Neural cell (in vitro differentiated cells): ENCODE measurements around the gene MYLK3. TPM values are rescaled to one million over a fixed set of nuclear protein-coding genes. Genes with fewer than 3 reads are reported as not detected.
A peak's percentile ranks its signal among the peaks of the same experiment; 100 is the strongest.

Experiments
- H2AFZ ChIP-seq: fragments of 200-600, 300-800 bp; sonication (generic), shearing (Covaris generic); 2 replicates; pipeline ENCODE4 v1.6.0; 2014; ENCODE audit warnings: low read depth, mild to moderate bottlenecking, antibody characterized with exemption, low read length, moderate library complexity
- H3F3A ChIP-seq: fragments of 200-600 bp; shearing (Covaris generic); 2 replicates; pipeline ENCODE4 v1.6.1; 2016; ENCODE audit warnings: mild to moderate bottlenecking, moderate library complexity, mixed read lengths, antibody characterized with exemption, low read length; ENCODE audit not compliant: insufficient read depth, poor library complexity, severe bottlenecking
- H3K27ac ChIP-seq: fragments of 200-600, 300-800 bp; sonication (generic), shearing (Covaris generic); 2 replicates; pipeline ENCODE4 v1.5.1; 2014; ENCODE audit warnings: mild to moderate bottlenecking, low read length, moderate library complexity
- H3K27me3 ChIP-seq: fragments of 300-800, 200-600 bp; sonication (generic), shearing (Covaris generic); 2 replicates; pipeline ENCODE4 v1.6.0; 2014; ENCODE audit warnings: mild to moderate bottlenecking, low read depth, low read length, moderate library complexity; ENCODE audit not compliant: insufficient read depth
- H3K36me3 ChIP-seq: fragments of 300-800, 200-600 bp; sonication (generic), shearing (Covaris generic); 2 replicates; pipeline ENCODE4 v1.5.1; 2014; ENCODE audit warnings: mild to moderate bottlenecking, antibody characterized with exemption, low read length, moderate library complexity; ENCODE audit not compliant: insufficient read depth
- H3K4me2 ChIP-seq: fragments of 300-800, 200-600 bp; sonication (generic), shearing (Covaris generic); 2 replicates; pipeline ENCODE4 v1.6.0; 2014; ENCODE audit warnings: mild to moderate bottlenecking, low read length
- H3K4me3 ChIP-seq: fragments of 300-800, 200-600 bp; sonication (generic), shearing (Covaris generic); 2 replicates; pipeline ENCODE4 v1.5.1; 2014; ENCODE audit warnings: mild to moderate bottlenecking, low read length, moderate library complexity
- H3K79me2 ChIP-seq: fragments of 200-600 bp; shearing (Covaris generic); replicated peaks from 2 replicates; pipeline ENCODE4 v1.6.0; 2014; ENCODE audit warnings: mild to moderate bottlenecking, low read length, moderate library complexity; ENCODE audit not compliant: insufficient read depth
- H3K9ac ChIP-seq: fragments of 300-800, 200-600 bp; sonication (generic), shearing (Covaris generic); 2 replicates; pipeline ENCODE4 v1.6.1; 2016; ENCODE audit warnings: mild to moderate bottlenecking, low read length, mixed read lengths
- H3K9me2 ChIP-seq: fragments of 200-600 bp; shearing (Covaris generic); 2 replicates; pipeline ENCODE4 v1.6.1; 2016; ENCODE audit warnings: mild to moderate bottlenecking, low read length, mixed read lengths; ENCODE audit not compliant: insufficient read depth
- H3K9me3 ChIP-seq: fragments of 200-600, 300-800 bp; sonication (generic), shearing (Covaris generic); 2 replicates; pipeline ENCODE4 v1.6.1; 2016; ENCODE audit warnings: mild to moderate bottlenecking, mixed run types, low read length, moderate library complexity, mixed read lengths
- H4K20me1 ChIP-seq: fragments of 200-600 bp; shearing (Covaris generic); 2 replicates; pipeline ENCODE4 v1.6.1; 2016; ENCODE audit warnings: mild to moderate bottlenecking, mixed run types; ENCODE audit not compliant: insufficient read depth
- CTCF ChIP-seq: fragments of 450-650 bp; IDR thresholded peaks from 2 replicates; pipeline ENCODE4 v1.5.1; 2014; ENCODE audit warnings: antibody characterized with exemption, mild to moderate bottlenecking, moderate library complexity; ENCODE audit not compliant: poor library complexity, severe bottlenecking
- EP300 ChIP-seq: fragments of 450-650 bp; conservative IDR thresholded peaks from 2 replicates; pipeline ENCODE4 v1.6.1; 2014; ENCODE audit warnings: antibody characterized with exemption, mild to moderate bottlenecking, moderate library complexity; ENCODE audit not compliant: poor library complexity, severe bottlenecking
- EZH2 ChIP-seq: fragments of 200-600, 300-800 bp; shearing (Covaris generic), sonication (generic); IDR thresholded peaks from 2 replicates; pipeline ENCODE4 v1.6.1; 2014; ENCODE audit warnings: antibody characterized with exemption, low read length, borderline replicate concordance, mild to moderate bottlenecking; ENCODE audit not compliant: insufficient read depth, poor library complexity, severe bottlenecking
- MXI1 ChIP-seq: fragments of 450-650 bp; conservative IDR thresholded peaks from 2 replicates; pipeline ENCODE4 v1.6.1; 2014; ENCODE audit warnings: antibody characterized with exemption, mild to moderate bottlenecking; ENCODE audit not compliant: poor library complexity, severe bottlenecking
- POLR2AphosphoS5 ChIP-seq: IDR thresholded peaks from 2 replicates; pipeline ENCODE4 v1.6.1; 2012
- RAD21 ChIP-seq: fragments of 450-650 bp; conservative IDR thresholded peaks from 2 replicates; pipeline ENCODE4 v1.6.1; 2014; ENCODE audit warnings: antibody characterized with exemption, mild to moderate bottlenecking, moderate library complexity
- REST ChIP-seq: IDR thresholded peaks from 2 replicates; pipeline ENCODE4 v1.6.1; 2012; ENCODE audit warnings: borderline replicate concordance
- SMC3 ChIP-seq: fragments of 450-650 bp; conservative IDR thresholded peaks from 2 replicates; pipeline ENCODE4 v1.6.1; 2014; ENCODE audit warnings: antibody characterized with exemption, mild to moderate bottlenecking, moderate library complexity; ENCODE audit not compliant: poor library complexity
- TAF1 ChIP-seq: IDR thresholded peaks from 2 replicates; pipeline ENCODE4 v1.6.1; 2012; ENCODE audit warnings: low read depth
- polyA plus RNA-seq: library from polyadenylated mRNA; depleted of rRNA; stranded (reverse); fragments of >200 nt; gene quantifications from 2 replicates; pipeline ENCODE4 v1.2.3, GENCODE V29; 2014

MYLK3 gene
- polyA plus RNA-seq, 1 donor from 2014 or later: 0.07 TPM

GRCh38 chr16:46790599-46791270 is 42.6 kb upstream of the MYLK3 start:
- TF ChIP-seq TAF1: no peak
- TF ChIP-seq SMC3: no peak
- TF ChIP-seq EZH2: no peak
- Histone ChIP-seq H3K36me3 (no peaks in the 10 kb centered on the region), H3F3A (no peaks in the 10 kb centered on the region), H2AFZ (no peak overlapping the region), H4K20me1 (no peaks in the 10 kb centered on the region), H3K9me2 (no peaks in the 10 kb centered on the region), H3K9ac (peak overlapping the region; percentile 56), H3K4me3 (peak overlapping the region; percentile 66), H3K4me2 (no peak overlapping the region), H3K27ac (no peak overlapping the region), H3K27me3 (no peaks in the 10 kb centered on the region), H3K9me3 (no peaks in the 10 kb centered on the region), H3K79me2 (no peaks in the 10 kb centered on the region)

DNA sequence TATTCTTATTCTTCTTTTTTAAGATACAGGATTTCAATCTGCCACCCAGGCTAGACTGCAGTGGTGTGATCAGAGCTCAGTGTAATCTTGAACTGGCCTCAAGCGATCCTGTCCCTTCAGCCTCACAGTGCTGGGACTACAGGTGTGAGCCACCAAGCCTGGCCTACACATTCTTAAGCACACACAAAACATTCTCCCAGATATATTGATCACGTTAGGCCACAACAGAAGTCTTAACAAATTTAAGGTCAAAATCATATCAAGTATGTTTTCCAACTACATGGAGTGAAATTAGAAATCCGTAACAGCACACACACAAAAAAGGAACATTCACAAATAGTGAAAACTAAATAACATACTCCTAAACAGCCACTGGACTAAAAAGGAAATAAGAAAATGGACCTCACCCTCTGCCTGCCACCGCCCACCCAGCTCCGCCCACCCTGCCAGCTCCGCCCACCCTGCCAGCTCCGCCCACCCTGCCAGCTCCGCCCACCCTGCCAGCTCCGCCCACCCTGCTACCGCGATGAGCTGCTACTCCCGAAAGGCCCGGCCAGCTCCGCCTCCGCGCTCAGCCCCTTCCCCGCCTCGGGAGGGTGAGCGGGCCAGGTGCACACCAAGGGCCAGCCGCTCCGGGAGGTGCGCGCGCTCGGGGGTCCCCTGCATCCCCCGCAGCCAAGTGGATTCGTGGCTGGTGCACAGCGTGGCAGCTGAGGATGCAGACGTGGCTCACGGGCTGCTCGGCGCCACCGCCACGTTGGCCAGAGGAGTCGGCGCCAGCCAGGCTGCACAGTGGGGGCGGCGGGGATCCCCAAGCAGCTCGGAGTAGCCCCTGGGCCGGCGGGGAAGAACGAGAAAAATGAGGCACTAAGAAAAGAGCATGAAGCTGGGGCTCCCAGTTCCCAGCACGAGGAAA is 41.6 kb upstream of the MYLK3 start:
- Histone ChIP-seq H3K9ac (peak overlapping the region; percentile 56), H3K9me2 (no peaks in the 10 kb centered on the region), H3F3A (no peaks in the 10 kb centered on the region), H3K27me3 (no peaks in the 10 kb centered on the region), H3K4me2 (no peak overlapping the region), H4K20me1 (no peaks in the 10 kb centered on the region), H3K36me3 (no peaks in the 10 kb centered on the region), H3K4me3 (peak overlapping the region; percentile 66), H3K9me3 (no peaks in the 10 kb centered on the region), H3K79me2 (no peaks in the 10 kb centered on the region), H3K27ac (no peak overlapping the region), H2AFZ (no peak overlapping the region)
- peak; percentile 31 for TF ChIP-seq POLR2AphosphoS5
- no peak for TF ChIP-seq TAF1
- TF ChIP-seq RAD21: no peak

DNA sequence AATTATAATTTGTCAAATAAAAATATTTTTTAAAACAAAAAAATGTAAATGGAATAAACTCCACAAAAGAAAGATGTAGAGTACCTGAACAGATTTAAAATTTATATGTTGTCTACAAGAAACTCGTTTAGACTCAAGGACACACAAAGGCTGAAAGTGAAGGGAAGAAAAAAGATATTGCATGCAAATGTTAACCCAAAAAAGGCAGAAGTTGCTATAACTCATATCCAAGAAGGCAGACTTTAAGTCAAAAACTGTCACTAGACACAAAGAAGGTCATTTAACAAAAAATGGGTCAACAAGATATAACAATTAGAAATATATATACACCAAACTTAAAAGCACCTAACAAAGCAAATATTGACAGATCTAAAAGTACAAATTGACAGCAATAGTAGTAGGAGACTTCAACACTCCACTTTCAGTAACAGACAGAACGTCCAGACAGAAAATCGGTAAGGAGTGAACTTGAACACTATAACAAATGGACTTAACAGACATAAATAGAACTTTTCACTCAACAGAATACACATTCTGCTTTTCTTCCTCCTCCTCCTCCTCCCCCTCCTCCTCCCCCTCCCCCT is 40.8 kb upstream of the MYLK3 start:
- no peaks in the 10 kb centered on the region for H3K9me2 ChIP-seq

More for the DNA sequence above, 40.8 kb upstream of the MYLK3 start:
- Histone ChIP-seq H3F3A (no peaks in the 10 kb centered on the region), H3K4me3 (no peak overlapping the region), H3K4me2 (no peak overlapping the region), H3K9me3 (no peaks in the 10 kb centered on the region), H4K20me1 (no peaks in the 10 kb centered on the region), H3K79me2 (no peaks in the 10 kb centered on the region), H3K27me3 (no peaks in the 10 kb centered on the region), H3K36me3 (no peaks in the 10 kb centered on the region), H3K9ac (no peak overlapping the region), H2AFZ (no peak overlapping the region), H3K27ac (no peak overlapping the region)
- TF ChIP-seq MXI1 (no peak), RAD21 (no peak), TAF1 (no peak), POLR2AphosphoS5 (no peak), CTCF (no peak), EP300 (no peak), REST (no peak), SMC3 (no peak), EZH2 (no peak)
